IMR-90 (cell line): ENCODE measurements around the gene CDK11A. TPM values are rescaled to one million over a fixed set of nuclear protein-coding genes. Genes with fewer than 3 reads are reported as not detected.

Experiments
- ATAC-seq: fragments of 200-7000 bp; cut with Tn5 transposase; 2 replicates; pipeline ENCODE4 v1.9.1; 2020; ENCODE audit warnings: low read depth, mild to moderate bottlenecking, moderate library complexity
- BruUV-seq: library from RNA; stranded (reverse); fragments of 400-500 nt; replicated peaks from 2 replicates; lab custom pipeline; 2021; lab: Mats Ljungman, UMichigan
- CTCF ChIA-PET: fragments of 300-600 bp; formaldehyde crosslinking; extraction: SDS; loops from one replicate; lab custom pipeline; 2021; ENCODE audit warnings: antibody characterized with exemption; lab: Yijun Ruan, JAX
- POLR2A ChIA-PET: fragments of 300-600 bp; sonication (Branson Sonifier 250); formaldehyde crosslinking; loops from one replicate; lab custom pipeline; 2022; ENCODE audit warnings: antibody characterized with exemption; ENCODE audit not compliant: unreplicated experiment; lab: Charles Lee
- DNase-seq: peaks from one replicate; pipeline ENCODE4 v3.0.0; 2013
- H2AFZ ChIP-seq: replicated peaks from 2 replicates; pipeline ENCODE3; 2013; ENCODE audit warnings: low read length, mild to moderate bottlenecking; ENCODE audit not compliant: poor library complexity
- H2AK5ac ChIP-seq: 2 replicates; pipeline ENCODE4 v1.6.1; 2013; ENCODE audit warnings: low read depth, low read length, inconsistent platforms
- H2AK9ac ChIP-seq: replicated peaks from 2 replicates; pipeline ENCODE3; 2013; ENCODE audit warnings: mild to moderate bottlenecking, low read depth, low read length, moderate library complexity; ENCODE audit not compliant: poor library complexity
- H2BK120ac ChIP-seq: 2 replicates; pipeline ENCODE4 v1.6.1; 2013; ENCODE audit warnings: low read depth, low read length, inconsistent platforms
- H2BK15ac ChIP-seq: 3 replicates; pipeline ENCODE4 v1.6.1; 2013; ENCODE audit warnings: low read depth, low read length, inconsistent platforms
- H2BK20ac ChIP-seq: 2 replicates; pipeline ENCODE4 v1.6.1; 2013; ENCODE audit warnings: low read depth, mild to moderate bottlenecking, inconsistent platforms, low read length, moderate library complexity
- H2BK5ac ChIP-seq: 2 replicates; pipeline ENCODE4 v1.6.1; 2013; ENCODE audit warnings: mild to moderate bottlenecking, low read depth, low read length, inconsistent platforms; ENCODE audit not compliant: poor library complexity, severe bottlenecking
- H3K14ac ChIP-seq: replicated peaks from 2 replicates; pipeline ENCODE4 v1.6.1; 2013; ENCODE audit warnings: low read depth, low read length, inconsistent platforms
- H3K18ac ChIP-seq: 2 replicates; pipeline ENCODE4 v1.6.1; 2013; ENCODE audit warnings: low read depth, low read length, control low read depth
- H3K23ac ChIP-seq: 2 replicates; pipeline ENCODE4 v1.6.1; 2013; ENCODE audit warnings: low read depth, low read length, inconsistent platforms
- H3K27ac ChIP-seq: 2 replicates; pipeline ENCODE4 v1.5.1; 2013; ENCODE audit warnings: mild to moderate bottlenecking, control low read depth, low read length; ENCODE audit not compliant: insufficient read depth
- H3K27me3 ChIP-seq: 2 replicates; pipeline ENCODE4 v1.6.1; 2013; ENCODE audit warnings: low read length; ENCODE audit not compliant: control insufficient read depth, insufficient read depth
- H3K36me3 ChIP-seq: 2 replicates; pipeline ENCODE4 v1.6.1; 2013; ENCODE audit warnings: low read length, mixed read lengths; ENCODE audit not compliant: control insufficient read depth, insufficient read depth
- H3K4ac ChIP-seq: 2 replicates; pipeline ENCODE4 v1.6.1; 2013; ENCODE audit warnings: low read depth, low read length, inconsistent platforms
- H3K4me1 ChIP-seq: 2 replicates; pipeline ENCODE4 v1.6.1; 2013; ENCODE audit warnings: low read length, mixed read lengths; ENCODE audit not compliant: control insufficient read depth, insufficient read depth
- H3K4me2 ChIP-seq: 2 replicates; pipeline ENCODE4 v1.6.1; 2013; ENCODE audit warnings: low read depth, mild to moderate bottlenecking, control low read depth, low read length, moderate library complexity
- H3K4me3 ChIP-seq: 2 replicates; pipeline ENCODE4 v1.5.1; 2013; ENCODE audit warnings: low read depth, mild to moderate bottlenecking, control low read depth, low read length, moderate library complexity; ENCODE audit not compliant: insufficient read depth
- H3K56ac ChIP-seq: 2 replicates; pipeline ENCODE4 v1.6.1; 2013; ENCODE audit warnings: low read length, inconsistent platforms; ENCODE audit not compliant: insufficient read depth; ENCODE audit errors: extremely low read depth
- H3K79me1 ChIP-seq, 2 experiments: 2 replicates each; pipeline ENCODE4 v1.6.1; 2013; ENCODE audit warnings: low read length in 2 of 2, inconsistent platforms in 1 of 2, low read depth in 1 of 2
- H3K9ac ChIP-seq: 2 replicates; pipeline ENCODE4 v1.6.1; 2013; ENCODE audit warnings: low read depth, low read length, control low read depth
- H3K9me1 ChIP-seq: 2 replicates; pipeline ENCODE4 v1.6.1; 2013; ENCODE audit warnings: low read length, inconsistent platforms; ENCODE audit not compliant: insufficient read depth
- H3K9me3 ChIP-seq: 2 replicates; pipeline ENCODE4 v1.6.1; 2013; ENCODE audit warnings: low read length; ENCODE audit not compliant: control insufficient read depth, insufficient read depth
- H4K20me1 ChIP-seq: 2 replicates; pipeline ENCODE4 v1.6.1; 2013; ENCODE audit warnings: low read length, inconsistent platforms; ENCODE audit not compliant: insufficient read depth
- H4K5ac ChIP-seq: 2 replicates; pipeline ENCODE4 v1.6.1; 2013; ENCODE audit warnings: mild to moderate bottlenecking, low read depth, low read length, control low read depth
- H4K8ac ChIP-seq, 2 experiments: 2 replicates each; pipeline ENCODE4 v1.6.1; 2013; ENCODE audit warnings: low read depth in 2 of 2, low read length in 2 of 2, control low read depth in 1 of 2, inconsistent platforms in 1 of 2
- H4K91ac ChIP-seq: 2 replicates; pipeline ENCODE4 v1.6.1; 2013; ENCODE audit warnings: low read depth, low read length, inconsistent platforms; ENCODE audit not compliant: insufficient read depth
- FOS ChIP-seq: fragments of 150-350 bp; IDR thresholded peaks from 2 replicates; pipeline ENCODE4 v1.6.1; 2016; ENCODE audit warnings: low read depth, low read length
- MAFK ChIP-seq: IDR thresholded peaks from 2 replicates; pipeline ENCODE4 v1.6.1; 2012; ENCODE audit warnings: low read depth, low read length, improper control_type of control experiment
- NFE2L2 ChIP-seq: fragments of 150-350 bp; IDR thresholded peaks from 2 replicates; pipeline ENCODE4 v1.6.1; 2016; ENCODE audit warnings: low read depth, mild to moderate bottlenecking, low read length
- RAD21 ChIP-seq: IDR thresholded peaks from 2 replicates; pipeline ENCODE4 v1.6.1; 2012; ENCODE audit warnings: low read length, improper control_type of control experiment
- RCOR1 ChIP-seq: IDR thresholded peaks from 2 replicates; pipeline ENCODE4 v1.6.1; 2012; ENCODE audit warnings: mild to moderate bottlenecking, low read length, improper control_type of control experiment; ENCODE audit not compliant: insufficient replicate concordance
- RFX5 ChIP-seq: IDR thresholded peaks from 2 replicates; pipeline ENCODE4 v1.8.0; 2012; ENCODE audit warnings: low read depth, mild to moderate bottlenecking, low read length, moderate library complexity
- SMC3 ChIP-seq: fragments of 150-350 bp; IDR thresholded peaks from 2 replicates; pipeline ENCODE4 v1.6.1; 2016; ENCODE audit warnings: low read depth, mild to moderate bottlenecking, antibody characterized with exemption, low read length, moderate library complexity
- WGBS, 2 experiments: methylation state at CpG; one replicate each; pipeline versions ENCODE4 v1.1.5 to v1.1.7; 2013; ENCODE audit warnings: missing lambda C conversion rate in 2 of 2; ENCODE audit not compliant: insufficient read length in 1 of 2; ENCODE audit errors: extremely low coverage in 2 of 2; 5-methylcytosine and 5-hydroxymethylcytosine counted together
- dilution Hi-C: fragments of 300-500 bp; cut with HindIII; formaldehyde crosslinking; loops from one replicate; pipeline ENCODE4 v1.14.3; 2018; ENCODE audit warnings: low sequenced_read_pairs; ENCODE audit not compliant: unreplicated experiment
- in situ Hi-C: fragments of 300-500 bp; cut with MboI; formaldehyde crosslinking; loops from 3 replicates; pipeline ENCODE4 v1.14.3; 2019; ENCODE audit warnings: low sequenced_read_pairs, inconsistent platforms, mixed read lengths
- intact Hi-C: fragments of 100-400 bp; cut with micrococcal nuclease; formaldehyde crosslinking; loops from 2 replicates; pipeline ENCODE4 v1.10.0; 2022
- polyA plus RNA-seq, 3 experiments: library from polyadenylated mRNA; depleted of rRNA; stranded (reverse); fragments of >200 nt; gene quantifications; 2 replicates each; pipeline ENCODE4 v1.2.3, GENCODE V29; 2012; ENCODE audit warnings: low replicate concordance in 1 of 3
- total RNA-seq: library from RNA; depleted of rRNA; stranded (reverse); fragments of >200 nt; gene quantifications from 2 replicates; pipeline ENCODE4 v1.2.3, GENCODE V29; 2012

The CDK11A gene
- total and polyA plus RNA-seq, 2 of the 4 experiments (the other 2 are of a cell fraction) = 1.8 to 20.0 TPM

GRCh38 chr1:1770102-1770501, 45.9 kb upstream of the CDK11A start:
- Histone ChIP-seq H4K20me1 (peaks cover 25% of the 10 kb centered on the region), H3K36me3 (peaks cover 15% of the 10 kb centered on the region), H3K18ac (no peak overlapping the region), H4K91ac (no peak overlapping the region), H3K79me1 (peaks cover 12 to 37% of the 10 kb centered on the region in 2 experiments), H4K8ac (no peak overlapping the region), H3K4me1 (no peaks in the 10 kb centered on the region), H3K23ac (no peak overlapping the region), H2BK15ac (no peak overlapping the region), H2BK5ac (no peak overlapping the region), H2BK20ac (no peak overlapping the region), H2AK9ac (no peak overlapping the region), H2AK5ac (no peak overlapping the region), H3K9me3 (peaks cover 8% of the 10 kb centered on the region), H3K56ac (no peak overlapping the region), H3K9ac (no peak overlapping the region), H3K4me3 (no peak overlapping the region), H3K27ac (no peak overlapping the region), H3K4ac (no peak overlapping the region), H3K27me3 (no peaks in the 10 kb centered on the region), H3K4me2 (no peak overlapping the region), H4K5ac (no peak overlapping the region), H3K9me1 (no peaks in the 10 kb centered on the region), H3K14ac (no peak overlapping the region), H2AFZ (no peak overlapping the region), H2BK120ac (no peak overlapping the region)
- CTCF ChIA-PET = interaction anchor here (0.6 kb wide), 1 partner anchor 492 kb away, joined by 9 read pairs; no protein-coding TSS in a partner anchor
- DNase-seq (no peak), ATAC-seq (no peak)
- BruUV-seq = no TSS peak
- no CpG with 5 or more reads among the region's 3 CpGs for WGBS, 2 experiments
- POLR2A ChIA-PET = no interaction called here
- in situ Hi-C loops = no loop called here
- dilution Hi-C loops = no loop called here
- TF ChIP-seq RCOR1 = no peak
- no peak for TF ChIP-seq MAFK
- no peak for TF ChIP-seq FOS
- no peak for TF ChIP-seq NFE2L2
- no peak for TF ChIP-seq SMC3
- no peak for TF ChIP-seq RAD21
- TF ChIP-seq RFX5 = no peak
- intact Hi-C loops = no loop called here
